GM23338 (cell line): ENCODE measurements around the gene NINJ1. TPM values are rescaled to one million over a fixed set of nuclear protein-coding genes. Genes with fewer than 3 reads are reported as not detected.

Experiments
- ATAC-seq: fragments of 200-7000 bp; cut with Tn5 transposase; 3 replicates; pipeline ENCODE4 v1.9.1; 2020
- DNase-seq: peaks from one replicate; pipeline ENCODE4 v3.0.0-alpha.2; 2015; ENCODE audit warnings: low spot score
- H2AFZ ChIP-seq: fragments of 200-600 bp; sonication (generic); 2 replicates; pipeline ENCODE4 v1.8.0; 2016; ENCODE audit warnings: antibody characterized with exemption, mild to moderate bottlenecking, moderate library complexity
- H3F3A ChIP-seq: fragments of 200-600 bp; sonication (generic); replicated peaks from 2 replicates; pipeline ENCODE4 v1.8.0; 2017; ENCODE audit warnings: antibody characterized with exemption, mixed run types, low read depth
- H3K27ac ChIP-seq: fragments of 200-600 bp; sonication (generic); 2 replicates; pipeline ENCODE4 v1.6.1; 2016; ENCODE audit warnings: low read depth
- H3K27me3 ChIP-seq: fragments of 200-600 bp; sonication (generic); 2 replicates; pipeline ENCODE4 v1.8.0; 2016; ENCODE audit warnings: mild to moderate bottlenecking, mixed run types, moderate library complexity; ENCODE audit not compliant: insufficient read depth
- H3K36me3 ChIP-seq: fragments of 200-600 bp; sonication (generic); 2 replicates; pipeline ENCODE4 v1.8.0; 2016; ENCODE audit warnings: mild to moderate bottlenecking; ENCODE audit not compliant: insufficient read depth
- H3K4me1 ChIP-seq: fragments of 200-600 bp; sonication (generic); 2 replicates; pipeline ENCODE4 v1.8.0; 2016; ENCODE audit warnings: mild to moderate bottlenecking, moderate library complexity; ENCODE audit not compliant: insufficient read depth
- H3K4me2 ChIP-seq: fragments of 200-600 bp; sonication (generic); 2 replicates; pipeline ENCODE4 v1.7.1; 2017; ENCODE audit warnings: mixed run types
- H3K4me3 ChIP-seq: fragments of 200-600 bp; sonication (generic); 2 replicates; pipeline ENCODE4 v1.6.1; 2016; ENCODE audit warnings: mixed run types
- H3K79me2 ChIP-seq: fragments of 200-600 bp; sonication (generic); replicated peaks from 2 replicates; pipeline ENCODE4 v1.8.0; 2017; ENCODE audit warnings: mild to moderate bottlenecking; ENCODE audit not compliant: insufficient read depth
- H3K9me2 ChIP-seq: fragments of 200-600 bp; sonication (generic); 2 replicates; pipeline ENCODE4 v1.8.0; 2017; ENCODE audit not compliant: insufficient read depth
- H4K20me1 ChIP-seq: fragments of 200-600 bp; sonication (generic); replicated peaks from 2 replicates; pipeline ENCODE4 v1.8.0; 2017; ENCODE audit warnings: mild to moderate bottlenecking; ENCODE audit not compliant: insufficient read depth
- H3K27ac Mint-ChIP-seq: 2 replicates; pipeline ENCODE4 v1.8.0; 2020; ENCODE audit warnings: inconsistent platforms, mild to moderate bottlenecking, moderate library complexity, mixed read lengths
- H3K27me3 Mint-ChIP-seq: 3 replicates; pipeline ENCODE4 v1.8.0; 2022; ENCODE audit warnings: low read depth, mild to moderate bottlenecking, moderate library complexity, mixed read lengths, inconsistent platforms; ENCODE audit not compliant: insufficient read depth, poor library complexity
- H3K36me3 Mint-ChIP-seq: 3 replicates; pipeline ENCODE4 v1.8.0; 2021; ENCODE audit warnings: low read depth, mild to moderate bottlenecking, inconsistent platforms, moderate library complexity, mixed read lengths
- H3K4me1 Mint-ChIP-seq: 3 replicates; pipeline ENCODE4 v1.8.0; 2020; ENCODE audit warnings: mild to moderate bottlenecking, inconsistent platforms, mixed read lengths
- H3K4me3 Mint-ChIP-seq: 3 replicates; pipeline ENCODE4 v1.8.0; 2021; ENCODE audit warnings: moderate library complexity, mild to moderate bottlenecking, inconsistent platforms, mixed read lengths
- H3K9me3 Mint-ChIP-seq: 3 replicates; pipeline ENCODE4 v1.8.0; 2020; ENCODE audit warnings: moderate library complexity, mild to moderate bottlenecking, inconsistent platforms, mixed read lengths
- CREB1 ChIP-seq: fragments of 250-450 bp; sonication (Bioruptor Pico); IDR thresholded peaks from 2 replicates; pipeline ENCODE4 v1.5.0; 2020; ENCODE audit warnings: low read depth, mild to moderate bottlenecking, moderate library complexity
- POLR2AphosphoS5 ChIP-seq: IDR thresholded peaks from 2 replicates; pipeline ENCODE4 v1.6.1; 2016; ENCODE audit warnings: antibody characterized with exemption, low read depth
- STAT1 ChIP-seq: IDR thresholded peaks from one replicate; pipeline ENCODE4 v1.6.1; 2016; ENCODE audit warnings: antibody characterized with exemption; ENCODE audit not compliant: unreplicated experiment
- polyA plus RNA-seq: library from polyadenylated mRNA; unstranded; fragments of >200 nt; fragmentation: Nextera tagmentation; extraction: Ambion mirVana; gene quantifications from 2 replicates; pipeline ENCODE4 v1.2.1, GENCODE V29; 2016
- total RNA-seq: library from RNA; depleted of rRNA; stranded (reverse); fragments of >200 nt; shearing (Covaris generic); gene quantifications from 2 replicates; pipeline ENCODE4 v1.2.3, GENCODE V29; 2014
- TF ChIP-seq, protein P1 (sequence below): IDR thresholded peaks from 2 replicates; pipeline ENCODE4 v1.6.1; 2016; ENCODE audit warnings: antibody characterized with exemption
- TF ChIP-seq, protein P2 (sequence below): fragments of 250-450 bp; sonication (Bioruptor Pico); IDR thresholded peaks from 2 replicates; pipeline ENCODE4 v1.5.0; 2020; ENCODE audit warnings: mild to moderate bottlenecking, moderate library complexity

Gene NINJ1
- total and polyA plus RNA-seq, 2 experiments from 2014 or later: 36.3 to 39.7 TPM

DNA sequence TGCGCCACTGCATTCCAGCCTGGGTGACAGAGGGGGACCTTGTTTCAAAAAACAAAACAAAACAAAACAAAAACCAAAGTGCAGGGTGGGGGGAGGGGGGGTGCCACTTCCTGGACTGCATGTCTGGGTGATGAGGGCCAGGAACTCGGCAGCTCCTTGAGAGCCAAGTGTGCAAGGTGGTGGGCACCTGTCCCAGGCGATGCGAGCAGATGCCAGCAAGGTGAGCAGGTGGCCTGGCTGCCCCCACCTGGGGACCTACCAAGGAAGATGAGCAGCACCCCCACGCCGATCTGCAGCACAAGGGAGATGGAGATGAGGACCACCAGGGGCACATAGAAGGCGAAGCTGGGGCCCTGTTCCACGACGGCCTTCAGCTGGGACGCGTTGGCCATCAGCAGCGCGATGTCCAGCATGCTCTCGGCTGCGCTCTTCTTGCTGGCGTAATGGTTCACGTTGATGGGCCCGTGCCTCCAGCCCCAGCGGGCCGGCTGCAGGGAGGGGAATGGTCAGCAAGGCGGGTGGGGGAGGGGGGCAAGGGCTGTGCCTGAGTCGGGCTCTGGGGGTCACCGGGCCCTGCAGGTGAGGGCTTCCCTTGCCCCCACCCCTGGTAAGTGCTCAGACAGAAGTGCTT lies 7.8 kb downstream of the NINJ1 start:
- no peak overlapping the region for H3K4me3 ChIP-seq
- H2AFZ ChIP-seq: no peak overlapping the region
- no peak overlapping the region for H3K27ac ChIP-seq
- no peaks in the 10 kb centered on the region for H3F3A ChIP-seq
- H3K27ac Mint-ChIP-seq: peak overlapping the region; percentile 56
- no peaks in the 10 kb centered on the region for H4K20me1 ChIP-seq
- ATAC-seq (peak; percentile 8; the same call in 2 of the 3 replicates), DNase-seq (no peak)
- peaks cover 5% of the 10 kb centered on the region; the same call in 2 of the 3 replicates for H3K36me3 Mint-ChIP-seq
- H3K9me2 ChIP-seq: no peaks in the 10 kb centered on the region
- no peaks in the 10 kb centered on the region for H3K79me2 ChIP-seq
- peaks cover 18% of the 10 kb centered on the region for H3K4me1 Mint-ChIP-seq
- peaks cover 4% of the 10 kb centered on the region for H3K27me3 Mint-ChIP-seq
- no peak overlapping the region for H3K4me3 Mint-ChIP-seq
- H3K36me3 ChIP-seq: no peaks in the 10 kb centered on the region
- peaks cover 8% of the 10 kb centered on the region for H3K4me1 ChIP-seq
- no peaks in the 10 kb centered on the region for H3K9me3 Mint-ChIP-seq
- no peaks in the 10 kb centered on the region for H3K27me3 ChIP-seq
- TF ChIP-seq STAT1 (no peak), POLR2AphosphoS5 (no peak), CREB1 (CRISPR knock-in tag) (no peak)
- TF ChIP-seq, protein P1, sequence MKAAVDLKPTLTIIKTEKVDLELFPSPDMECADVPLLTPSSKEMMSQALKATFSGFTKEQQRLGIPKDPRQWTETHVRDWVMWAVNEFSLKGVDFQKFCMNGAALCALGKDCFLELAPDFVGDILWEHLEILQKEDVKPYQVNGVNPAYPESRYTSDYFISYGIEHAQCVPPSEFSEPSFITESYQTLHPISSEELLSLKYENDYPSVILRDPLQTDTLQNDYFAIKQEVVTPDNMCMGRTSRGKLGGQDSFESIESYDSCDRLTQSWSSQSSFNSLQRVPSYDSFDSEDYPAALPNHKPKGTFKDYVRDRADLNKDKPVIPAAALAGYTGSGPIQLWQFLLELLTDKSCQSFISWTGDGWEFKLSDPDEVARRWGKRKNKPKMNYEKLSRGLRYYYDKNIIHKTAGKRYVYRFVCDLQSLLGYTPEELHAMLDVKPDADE: no peak
- TF ChIP-seq, protein P2, sequence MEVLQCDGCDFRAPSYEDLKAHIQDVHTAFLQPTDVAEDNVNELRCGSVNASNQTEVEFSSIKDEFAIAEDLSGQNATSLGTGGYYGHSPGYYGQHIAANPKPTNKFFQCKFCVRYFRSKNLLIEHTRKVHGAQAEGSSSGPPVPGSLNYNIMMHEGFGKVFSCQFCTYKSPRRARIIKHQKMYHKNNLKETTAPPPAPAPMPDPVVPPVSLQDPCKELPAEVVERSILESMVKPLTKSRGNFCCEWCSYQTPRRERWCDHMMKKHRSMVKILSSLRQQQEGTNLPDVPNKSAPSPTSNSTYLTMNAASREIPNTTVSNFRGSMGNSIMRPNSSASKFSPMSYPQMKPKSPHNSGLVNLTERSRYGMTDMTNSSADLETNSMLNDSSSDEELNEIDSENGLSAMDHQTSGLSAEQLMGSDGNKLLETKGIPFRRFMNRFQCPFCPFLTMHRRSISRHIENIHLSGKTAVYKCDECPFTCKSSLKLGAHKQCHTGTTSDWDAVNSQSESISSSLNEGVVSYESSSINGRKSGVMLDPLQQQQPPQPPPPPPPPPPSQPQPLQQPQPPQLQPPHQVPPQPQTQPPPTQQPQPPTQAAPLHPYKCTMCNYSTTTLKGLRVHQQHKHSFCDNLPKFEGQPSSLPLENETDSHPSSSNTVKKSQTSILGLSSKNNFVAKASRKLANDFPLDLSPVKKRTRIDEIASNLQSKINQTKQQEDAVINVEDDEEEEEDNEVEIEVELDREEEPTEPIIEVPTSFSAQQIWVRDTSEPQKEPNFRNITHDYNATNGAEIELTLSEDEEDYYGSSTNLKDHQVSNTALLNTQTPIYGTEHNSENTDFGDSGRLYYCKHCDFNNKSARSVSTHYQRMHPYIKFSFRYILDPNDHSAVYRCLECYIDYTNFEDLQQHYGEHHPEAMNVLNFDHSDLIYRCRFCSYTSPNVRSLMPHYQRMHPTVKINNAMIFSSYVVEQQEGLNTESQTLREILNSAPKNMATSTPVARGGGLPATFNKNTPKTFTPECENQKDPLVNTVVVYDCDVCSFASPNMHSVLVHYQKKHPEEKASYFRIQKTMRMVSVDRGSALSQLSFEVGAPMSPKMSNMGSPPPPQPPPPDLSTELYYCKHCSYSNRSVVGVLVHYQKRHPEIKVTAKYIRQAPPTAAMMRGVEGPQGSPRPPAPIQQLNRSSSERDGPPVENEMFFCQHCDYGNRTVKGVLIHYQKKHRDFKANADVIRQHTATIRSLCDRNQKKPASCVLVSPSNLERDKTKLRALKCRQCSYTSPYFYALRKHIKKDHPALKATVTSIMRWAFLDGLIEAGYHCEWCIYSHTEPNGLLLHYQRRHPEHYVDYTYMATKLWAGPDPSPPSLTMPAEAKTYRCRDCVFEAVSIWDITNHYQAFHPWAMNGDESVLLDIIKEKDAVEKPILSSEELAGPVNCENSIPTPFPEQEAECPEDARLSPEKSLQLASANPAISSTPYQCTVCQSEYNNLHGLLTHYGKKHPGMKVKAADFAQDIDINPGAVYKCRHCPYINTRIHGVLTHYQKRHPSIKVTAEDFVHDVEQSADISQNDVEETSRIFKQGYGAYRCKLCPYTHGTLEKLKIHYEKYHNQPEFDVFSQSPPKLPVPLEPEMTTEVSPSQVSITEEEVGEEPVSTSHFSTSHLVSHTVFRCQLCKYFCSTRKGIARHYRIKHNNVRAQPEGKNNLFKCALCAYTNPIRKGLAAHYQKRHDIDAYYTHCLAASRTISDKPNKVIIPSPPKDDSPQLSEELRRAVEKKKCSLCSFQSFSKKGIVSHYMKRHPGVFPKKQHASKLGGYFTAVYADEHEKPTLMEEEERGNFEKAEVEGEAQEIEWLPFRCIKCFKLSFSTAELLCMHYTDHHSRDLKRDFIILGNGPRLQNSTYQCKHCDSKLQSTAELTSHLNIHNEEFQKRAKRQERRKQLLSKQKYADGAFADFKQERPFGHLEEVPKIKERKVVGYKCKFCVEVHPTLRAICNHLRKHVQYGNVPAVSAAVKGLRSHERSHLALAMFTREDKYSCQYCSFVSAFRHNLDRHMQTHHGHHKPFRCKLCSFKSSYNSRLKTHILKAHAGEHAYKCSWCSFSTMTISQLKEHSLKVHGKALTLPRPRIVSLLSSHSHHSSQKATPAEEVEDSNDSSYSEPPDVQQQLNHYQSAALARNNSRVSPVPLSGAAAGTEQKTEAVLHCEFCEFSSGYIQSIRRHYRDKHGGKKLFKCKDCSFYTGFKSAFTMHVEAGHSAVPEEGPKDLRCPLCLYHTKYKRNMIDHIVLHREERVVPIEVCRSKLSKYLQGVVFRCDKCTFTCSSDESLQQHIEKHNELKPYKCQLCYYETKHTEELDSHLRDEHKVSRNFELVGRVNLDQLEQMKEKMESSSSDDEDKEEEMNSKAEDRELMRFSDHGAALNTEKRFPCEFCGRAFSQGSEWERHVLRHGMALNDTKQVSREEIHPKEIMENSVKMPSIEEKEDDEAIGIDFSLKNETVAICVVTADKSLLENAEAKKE (CRISPR knock-in tag): no peak
- H3K4me2 ChIP-seq: no peak overlapping the region
